22Rv1 (cell line): ENCODE measurements around the gene USP48.

Experiments used
- CTCF ChIP-seq: fragments of 450-650 bp; IDR thresholded peaks from 2 replicates; pipeline ENCODE4 v1.5.1; 2017; ENCODE audit warnings: mild to moderate bottlenecking
- ZFX ChIP-seq: fragments of 450-650 bp; IDR thresholded peaks from 2 replicates; pipeline ENCODE4 v1.6.1; 2017; ENCODE audit warnings: antibody characterized with exemption, borderline replicate concordance

- TF ChIP-seq CTCF, result no peak
- no peak for TF ChIP-seq ZFX
Measured at GRCh38 chr1:21795075-21795474, 12.1 kb upstream of the USP48 start.
